ENCODE results near the gene ATRN.
"Not testable (repeated sequence)": the region's sequence is repeated elsewhere in the genome, so short reads cannot be mapped to it uniquely, and the experiment has no call there.

The ATRN gene

GRCh38 chr20:3464166-3464565, 6.7 kb upstream of the ATRN start:
- no peak for TF ChIP-seq CTCF (IDR thresholded peaks at IDR 0.05; ENCODE audit: low read depth, low read length, missing control alignments)
- no peak overlapping the region for H3K4me3 ChIP-seq (replicated peaks; ENCODE audit: low read depth, low read length)
- DNase-seq (ENCODE audit: extremely low read depth, low read depth) = no peak

- no peak overlapping the region for H3K4me3 ChIP-seq (replicated peaks; ENCODE audit: low read depth, low read length)
- no peak for DNase-seq (ENCODE audit: extremely low read depth, low read depth)
- no peak for TF ChIP-seq CTCF (IDR thresholded peaks at IDR 0.05; ENCODE audit: low read depth, low read length, missing control alignments)
Measured at GRCh38 chr20:3465301-3465700, 5.5 kb upstream of the ATRN start.

GRCh38 chr20:3470208-3470626, 601 bp upstream of the ATRN start:
- peak overlapping the region; percentile 84 for H3K4me3 ChIP-seq (replicated peaks; ENCODE audit: low read depth, low read length)
- TF ChIP-seq CTCF (IDR thresholded peaks at IDR 0.05; ENCODE audit: low read depth, low read length, missing control alignments) = no peak
- DNase-seq (ENCODE audit: extremely low read depth, low read depth) = no peak

GRCh38 chr20:3471397-3472021, 691 bp downstream of the ATRN start:
- TF ChIP-seq CTCF (IDR thresholded peaks at IDR 0.05; ENCODE audit: low read depth, low read length, missing control alignments) = no peak
- H3K4me3 ChIP-seq (replicated peaks; ENCODE audit: low read depth, low read length) = peak overlapping the region; percentile 84
- DNase-seq (ENCODE audit: extremely low read depth, low read depth) = no peak

GRCh38 chr20:3472105-3472504, 1.3 kb downstream of the ATRN start:
- TF ChIP-seq CTCF (IDR thresholded peaks at IDR 0.05; ENCODE audit: low read depth, low read length, missing control alignments) = no peak
- H3K4me3 ChIP-seq (replicated peaks; ENCODE audit: low read depth, low read length) = peak overlapping the region; percentile 84
- no peak for DNase-seq (ENCODE audit: extremely low read depth, low read depth)

- TF ChIP-seq CTCF (IDR thresholded peaks at IDR 0.05; ENCODE audit: low read depth, low read length, missing control alignments) = no peak
- H3K4me3 ChIP-seq (replicated peaks; ENCODE audit: low read depth, low read length) = no peak overlapping the region
- DNase-seq (ENCODE audit: extremely low read depth, low read depth) = no peak
Measured at GRCh38 chr20:3473324-3473723, 2.5 kb downstream of the ATRN start.

GRCh38 chr20:3473944-3474343, 3.1 kb downstream of the ATRN start:
- no peak for DNase-seq (ENCODE audit: extremely low read depth, low read depth)
- TF ChIP-seq CTCF (IDR thresholded peaks at IDR 0.05; ENCODE audit: low read depth, low read length, missing control alignments) = no peak
- no peak overlapping the region for H3K4me3 ChIP-seq (replicated peaks; ENCODE audit: low read depth, low read length)

- H3K4me3 ChIP-seq (replicated peaks; ENCODE audit: low read depth, low read length); DNase-seq (ENCODE audit: extremely low read depth, low read depth): not testable (repeated sequence)
Measured at GRCh38 chr20:3477003-3477860, 6.4 kb downstream of the ATRN start.

All from HFF-Myc (cell line).